HepG2 (cell line): Measurements from ENCODE around the gene RPH3AL. TPM values are rescaled to one million over a fixed set of nuclear protein-coding genes. Genes with fewer than 3 reads are reported as not detected.

Experiments used
- ATAC-seq: fragments of 200-7000 bp; cut with Tn5 transposase; 3 replicates; pipeline ENCODE4 v1.9.1; 2020; ENCODE audit warnings: mild to moderate bottlenecking, moderate library complexity
- BruUV-seq: library from RNA; stranded (reverse); fragments of 400-500 nt; replicated peaks from 2 replicates; lab custom pipeline; 2021; lab: Mats Ljungman, UMichigan
- CTCF ChIA-PET: fragments of 300-600 bp; formaldehyde crosslinking; extraction: SDS; loops from one replicate; lab custom pipeline; 2021; ENCODE audit warnings: low total read pairs, inconsistent platforms, low intra/inter-chr PET ratio; lab: Yijun Ruan, JAX
- POLR2A ChIA-PET: fragments of 350-600 bp; sonication (Branson Sonifier 250); formaldehyde crosslinking; loops from one replicate; lab custom pipeline; 2020; ENCODE audit warnings: antibody characterized with exemption, inconsistent platforms; lab: Yijun Ruan, JAX
- DNase-seq: peaks from one replicate; pipeline ENCODE4 v3.0.0-alpha.2; 2015; ENCODE audit warnings: low spot score
- FAIRE-seq: peaks from 3 replicates; lab custom pipeline; 2011; peaks lifted over from hg19 to GRCh38; lab: Jason Lieb, UNC
- H2AFZ ChIP-seq: one replicate; pipeline ENCODE4 v1.6.1; 2011; ENCODE audit warnings: low read length, inconsistent platforms
- H3K27ac ChIP-seq: fragments of 300-600 bp; 3 replicates; pipeline ENCODE4 v1.8.0; 2011; ENCODE audit warnings: mixed run types, mild to moderate bottlenecking, mixed read lengths, low read length, inconsistent platforms; ENCODE audit not compliant: insufficient read depth; ENCODE audit errors: extremely low read length
- H3K27me3 ChIP-seq, 2 experiments: fragments of 200-600 bp in 1 of 2; 2 replicates in 1 of 2; 3 replicates in 1 of 2; pipeline versions ENCODE4 v1.6.0 to v1.8.0; 2011; ENCODE audit warnings: low read length in 2 of 2, mild to moderate bottlenecking in 2 of 2, moderate library complexity in 2 of 2, inconsistent platforms in 1 of 2; ENCODE audit not compliant: insufficient read depth in 2 of 2, control insufficient read depth in 1 of 2
- H3K36me3 ChIP-seq, 2 experiments: fragments of 200-600 bp in 1 of 2; replicated peaks in 1 of 2; 2 replicates in 1 of 2; 3 replicates in 1 of 2; pipeline versions ENCODE4 v1.5.1 to v1.8.0; 2011; ENCODE audit warnings: low read length in 2 of 2, inconsistent platforms in 1 of 2; ENCODE audit not compliant: insufficient read depth in 2 of 2, control insufficient read depth in 1 of 2
- H3K4me1 ChIP-seq: 2 replicates; pipeline ENCODE4 v1.5.1; 2012; ENCODE audit warnings: low read length, inconsistent platforms; ENCODE audit not compliant: insufficient read depth
- H3K4me2 ChIP-seq: 2 replicates; pipeline ENCODE4 v1.6.0; 2011; ENCODE audit warnings: low read depth, low read length, inconsistent platforms
- H3K4me3 ChIP-seq, 3 experiments: fragments of 200-600 bp in 1 of 3; sonication (generic), shearing (Covaris generic) in 1 of 3; replicated peaks in 1 of 3; 2 replicates each; pipeline ENCODE4 v1.5.1; 2011 to 2016; ENCODE audit warnings: low read length in 3 of 3, inconsistent platforms in 2 of 3, low read depth in 2 of 3, mild to moderate bottlenecking in 2 of 3, control low read depth in 1 of 3, mixed read lengths in 1 of 3; ENCODE audit not compliant: insufficient read depth in 1 of 3
- H3K79me2 ChIP-seq: one replicate; pipeline ENCODE4 v1.6.1; 2011; ENCODE audit warnings: low read length, inconsistent platforms; ENCODE audit not compliant: insufficient read depth
- H3K9ac ChIP-seq: 2 replicates; pipeline ENCODE4 v1.6.0; 2011; ENCODE audit warnings: mild to moderate bottlenecking, low read depth, low read length, inconsistent platforms; ENCODE audit not compliant: insufficient read depth
- H3K9me3 ChIP-seq: 2 replicates; pipeline ENCODE4 v1.5.1; 2012; ENCODE audit warnings: mild to moderate bottlenecking, low read length
- H4K20me1 ChIP-seq: 2 replicates; pipeline ENCODE4 v1.6.0; 2011; ENCODE audit warnings: inconsistent platforms, mild to moderate bottlenecking, low read length, moderate library complexity; ENCODE audit not compliant: insufficient read depth
- AKAP8 ChIP-seq: sonication (generic); formaldehyde crosslinking; IDR thresholded peaks from 2 replicates; pipeline ENCODE4 v1.5.1; 2020; ENCODE audit warnings: mild to moderate bottlenecking, missing genetic modification reagents
- ETV5 ChIP-seq: IDR thresholded peaks from 2 replicates; pipeline ENCODE4 v1.6.1; 2018; ENCODE audit warnings: missing biosample characterization, missing genetic modification reagents, inconsistent platforms, borderline replicate concordance
- MIER2 ChIP-seq: IDR thresholded peaks from 2 replicates; pipeline ENCODE4 v1.6.1; 2016; ENCODE audit warnings: missing biosample characterization, missing genetic modification reagents
- ONECUT2 ChIP-seq: sonication (generic); formaldehyde crosslinking; IDR thresholded peaks from 2 replicates; pipeline ENCODE4 v1.4.0; 2020; ENCODE audit warnings: missing genetic modification reagents
- SAFB2 ChIP-seq: sonication (generic); formaldehyde crosslinking; IDR thresholded peaks from 2 replicates; pipeline ENCODE4 v1.5.1; 2020; ENCODE audit warnings: missing genetic modification reagents, low read depth, mild to moderate bottlenecking, borderline replicate concordance
- SMYD3 ChIP-seq: sonication (generic); formaldehyde crosslinking; IDR thresholded peaks from 2 replicates; pipeline ENCODE4 v1.8.1; 2023; ENCODE audit warnings: mild to moderate bottlenecking, missing genetic modification reagents
- ZFP37 ChIP-seq: sonication (generic); formaldehyde crosslinking; IDR thresholded peaks from 2 replicates; pipeline ENCODE4 v1.4.0; 2020; ENCODE audit warnings: missing genetic modification reagents, borderline replicate concordance
- ZNF572 ChIP-seq: sonication (generic); formaldehyde crosslinking; IDR thresholded peaks from 2 replicates; pipeline ENCODE4 v1.5.1; 2020; ENCODE audit warnings: mild to moderate bottlenecking, missing genetic modification reagents
- ZNF841 ChIP-seq: sonication (generic); formaldehyde crosslinking; IDR thresholded peaks from 2 replicates; pipeline ENCODE4 v1.8.1; 2023; ENCODE audit warnings: missing genetic modification reagents, borderline replicate concordance
- ZSCAN21 ChIP-seq: sonication (generic); formaldehyde crosslinking; IDR thresholded peaks from 2 replicates; pipeline ENCODE4 v1.8.0; 2022; ENCODE audit warnings: mild to moderate bottlenecking, missing genetic modification reagents, moderate library complexity, borderline replicate concordance
- WGBS: methylation state at CpG from one replicate; pipeline ENCODE4 v1.1.6; 2017; ENCODE audit warnings: low lambda C conversion rate; 5-methylcytosine and 5-hydroxymethylcytosine counted together
- in situ Hi-C: cut with HindIII; loops from 2 replicates; pipeline ENCODE4 v1.10.0; 2017; ENCODE audit warnings: low pct_unique_long_range_greater_than_20kb; ENCODE audit not compliant: extremely low pct_ligation_motif_present
- intact Hi-C: fragments of 100-400 bp; cut with micrococcal nuclease; formaldehyde crosslinking; loops from one replicate; pipeline ENCODE4 v1.10.0; 2022; ENCODE audit not compliant: unreplicated experiment
- polyA plus RNA-seq, 8 experiments: library from polyadenylated mRNA; depleted of rRNA in 3 of 8; stranded (reverse) in 7 of 8; unstranded in 1 of 8; fragments of >200 nt; fragmentation: Illumina TruSeq in 4 of 8; extraction: Trizol in 4 of 8; gene quantifications; 2 replicates each; pipeline versions ENCODE4 v1.2.1 to v1.2.3, GENCODE V29; 2011 to 2016; ENCODE audit warnings: low read depth in 4 of 8, missing spikeins in 1 of 8, mixed read lengths in 1 of 8; ENCODE audit not compliant: insufficient read depth in 1 of 8
- total RNA-seq, 5 experiments: library from RNA; depleted of rRNA; stranded (reverse); fragments of >200 nt; fragmentation: Illumina TruSeq; extraction: Trizol; gene quantifications; 2 replicates each; pipeline ENCODE4 v1.2.3, GENCODE V29; 2016; ENCODE audit warnings: low read depth in 1 of 5
- TF ChIP-seq, protein P1 (sequence below): sonication (generic); formaldehyde crosslinking; IDR thresholded peaks from 2 replicates; pipeline ENCODE4 v1.5.0; 2020; ENCODE audit warnings: mild to moderate bottlenecking, missing genetic modification reagents, borderline replicate concordance
- TF ChIP-seq, protein P2 (sequence below): sonication (generic); formaldehyde crosslinking; IDR thresholded peaks from 2 replicates; pipeline ENCODE4 v1.4.0; 2020; ENCODE audit warnings: mild to moderate bottlenecking, low read depth, missing genetic modification reagents
- TF ChIP-seq, protein P3 (sequence below): sonication (generic); formaldehyde crosslinking; IDR thresholded peaks from 2 replicates; pipeline ENCODE4 v1.9.0; 2021; ENCODE audit warnings: missing genetic modification reagents, borderline replicate concordance

The RPH3AL gene
- total and polyA plus RNA-seq, 2 of the 13 experiments (the other 11 are each of a cell fraction or from before 2014, with no cell fraction given), result 7.8 to 16.4 TPM

DNA sequence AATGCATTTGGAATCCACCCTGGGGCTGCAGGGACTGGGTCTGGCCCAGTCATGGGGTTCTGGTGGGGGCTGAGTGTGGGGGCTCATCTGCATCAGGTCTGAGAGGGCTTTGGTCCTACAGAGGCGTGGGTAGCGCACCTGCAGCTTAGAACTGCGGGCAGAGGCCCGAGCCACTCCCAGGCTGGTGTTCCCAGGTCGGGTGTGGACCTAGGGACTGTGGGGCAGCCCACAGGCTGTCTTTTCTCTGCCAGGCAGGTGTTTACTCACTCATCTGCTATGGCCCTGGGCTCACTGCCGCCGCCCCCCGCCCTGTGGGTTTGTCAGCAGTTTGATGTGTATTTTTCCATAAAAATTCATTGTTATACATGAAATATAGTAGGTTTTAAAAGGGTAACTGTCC lies 144.2 kb downstream of the RPH3AL start:
- Histone ChIP-seq H3K79me2 (no peaks in the 10 kb centered on the region), H3K9me3 (no peaks in the 10 kb centered on the region), H3K4me2 (no peak overlapping the region), H3K36me3 (peaks cover 1 to 3% of the 10 kb centered on the region in 2 experiments; a peak in 2 of 5 replicates), H3K27me3 (no peaks in the 10 kb centered on the region), H3K27ac (no peak overlapping the region), H4K20me1 (no peaks in the 10 kb centered on the region), H3K4me3 (no peak overlapping the region), H3K9ac (no peak overlapping the region), H2AFZ (no peak overlapping the region), H3K4me1 (no peaks in the 10 kb centered on the region)
- TF ChIP-seq ETV5, result no peak
- no peak for TF ChIP-seq MIER2 (CRISPR knock-in tag)
- no peak for TF ChIP-seq ONECUT2 (CRISPR knock-in tag)
- no peak for TF ChIP-seq ZNF572
- TF ChIP-seq ZNF841 (CRISPR knock-in tag), result no peak
- TF ChIP-seq, protein P1, sequence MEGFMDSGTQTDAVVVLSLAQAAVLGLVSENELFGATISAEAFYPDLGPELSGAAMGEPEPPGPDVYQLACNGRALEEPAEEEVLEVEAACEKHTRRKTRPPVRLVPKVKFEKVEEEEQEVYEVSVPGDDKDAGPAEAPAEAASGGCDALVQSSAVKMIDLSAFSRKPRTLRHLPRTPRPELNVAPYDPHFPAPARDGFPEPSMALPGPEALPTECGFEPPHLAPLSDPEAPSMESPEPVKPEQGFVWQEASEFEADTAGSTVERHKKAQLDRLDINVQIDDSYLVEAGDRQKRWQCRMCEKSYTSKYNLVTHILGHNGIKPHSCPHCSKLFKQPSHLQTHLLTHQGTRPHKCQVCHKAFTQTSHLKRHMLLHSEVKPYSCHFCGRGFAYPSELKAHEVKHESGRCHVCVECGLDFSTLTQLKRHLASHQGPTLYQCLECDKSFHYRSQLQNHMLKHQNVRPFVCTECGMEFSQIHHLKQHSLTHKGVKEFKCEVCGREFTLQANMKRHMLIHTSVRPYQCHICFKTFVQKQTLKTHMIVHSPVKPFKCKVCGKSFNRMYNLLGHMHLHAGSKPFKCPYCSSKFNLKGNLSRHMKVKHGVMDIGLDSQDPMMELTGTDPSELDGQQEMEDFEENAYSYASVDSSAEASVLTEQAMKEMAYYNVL, result no peak
- TF ChIP-seq, protein P2, sequence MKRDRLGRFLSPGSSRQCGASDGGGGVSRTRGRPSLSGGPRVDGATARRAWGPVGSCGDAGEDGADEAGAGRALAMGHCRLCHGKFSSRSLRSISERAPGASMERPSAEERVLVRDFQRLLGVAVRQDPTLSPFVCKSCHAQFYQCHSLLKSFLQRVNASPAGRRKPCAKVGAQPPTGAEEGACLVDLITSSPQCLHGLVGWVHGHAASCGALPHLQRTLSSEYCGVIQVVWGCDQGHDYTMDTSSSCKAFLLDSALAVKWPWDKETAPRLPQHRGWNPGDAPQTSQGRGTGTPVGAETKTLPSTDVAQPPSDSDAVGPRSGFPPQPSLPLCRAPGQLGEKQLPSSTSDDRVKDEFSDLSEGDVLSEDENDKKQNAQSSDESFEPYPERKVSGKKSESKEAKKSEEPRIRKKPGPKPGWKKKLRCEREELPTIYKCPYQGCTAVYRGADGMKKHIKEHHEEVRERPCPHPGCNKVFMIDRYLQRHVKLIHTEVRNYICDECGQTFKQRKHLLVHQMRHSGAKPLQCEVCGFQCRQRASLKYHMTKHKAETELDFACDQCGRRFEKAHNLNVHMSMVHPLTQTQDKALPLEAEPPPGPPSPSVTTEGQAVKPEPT (CRISPR knock-in tag), result no peak
- TF ChIP-seq, protein P3, sequence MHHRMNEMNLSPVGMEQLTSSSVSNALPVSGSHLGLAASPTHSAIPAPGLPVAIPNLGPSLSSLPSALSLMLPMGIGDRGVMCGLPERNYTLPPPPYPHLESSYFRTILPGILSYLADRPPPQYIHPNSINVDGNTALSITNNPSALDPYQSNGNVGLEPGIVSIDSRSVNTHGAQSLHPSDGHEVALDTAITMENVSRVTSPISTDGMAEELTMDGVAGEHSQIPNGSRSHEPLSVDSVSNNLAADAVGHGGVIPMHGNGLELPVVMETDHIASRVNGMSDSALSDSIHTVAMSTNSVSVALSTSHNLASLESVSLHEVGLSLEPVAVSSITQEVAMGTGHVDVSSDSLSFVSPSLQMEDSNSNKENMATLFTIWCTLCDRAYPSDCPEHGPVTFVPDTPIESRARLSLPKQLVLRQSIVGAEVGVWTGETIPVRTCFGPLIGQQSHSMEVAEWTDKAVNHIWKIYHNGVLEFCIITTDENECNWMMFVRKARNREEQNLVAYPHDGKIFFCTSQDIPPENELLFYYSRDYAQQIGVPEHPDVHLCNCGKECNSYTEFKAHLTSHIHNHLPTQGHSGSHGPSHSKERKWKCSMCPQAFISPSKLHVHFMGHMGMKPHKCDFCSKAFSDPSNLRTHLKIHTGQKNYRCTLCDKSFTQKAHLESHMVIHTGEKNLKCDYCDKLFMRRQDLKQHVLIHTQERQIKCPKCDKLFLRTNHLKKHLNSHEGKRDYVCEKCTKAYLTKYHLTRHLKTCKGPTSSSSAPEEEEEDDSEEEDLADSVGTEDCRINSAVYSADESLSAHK, result no peak
- TF ChIP-seq AKAP8 (CRISPR knock-in tag), result no peak
- no peak for TF ChIP-seq ZSCAN21
- no peak for TF ChIP-seq ZFP37
- no peak for TF ChIP-seq SAFB2 (CRISPR knock-in tag)
- no peak for TF ChIP-seq SMYD3 (CRISPR knock-in tag)
- intact Hi-C loops (no loop called here), in situ Hi-C loops (no loop called here)
- BruUV-seq, result no TSS peak
- 90% methylated on average over 5 of the region's 8 CpGs for WGBS
- ATAC-seq (no peak), DNase-seq (no peak), FAIRE-seq (no peak)
- CTCF ChIA-PET, result no interaction called here
- POLR2A ChIA-PET, result no interaction called here
